ENCODE results near the gene CAPN13.

DNA sequence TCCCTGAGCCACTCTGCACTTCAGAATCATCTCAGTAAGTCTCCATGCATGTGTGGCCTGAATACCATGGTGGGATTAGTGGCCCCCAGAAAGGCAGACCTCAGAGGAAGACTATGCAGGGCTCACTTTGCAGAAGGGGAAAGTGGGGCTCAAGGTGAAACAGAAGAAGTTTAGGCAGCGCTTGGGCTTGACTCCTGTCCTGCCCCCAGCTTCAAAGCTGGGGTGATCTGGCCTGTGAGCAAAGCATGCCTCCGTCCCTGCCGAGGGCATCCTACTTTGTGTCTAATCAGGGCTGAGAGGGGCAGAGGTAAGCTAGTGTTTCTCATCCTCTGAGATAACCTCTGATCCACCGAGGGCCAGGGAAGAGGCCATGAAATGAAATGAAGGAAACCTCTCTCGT is 7.9 kb downstream of the CAPN13 start:
- TF ChIP-seq, protein P1, sequence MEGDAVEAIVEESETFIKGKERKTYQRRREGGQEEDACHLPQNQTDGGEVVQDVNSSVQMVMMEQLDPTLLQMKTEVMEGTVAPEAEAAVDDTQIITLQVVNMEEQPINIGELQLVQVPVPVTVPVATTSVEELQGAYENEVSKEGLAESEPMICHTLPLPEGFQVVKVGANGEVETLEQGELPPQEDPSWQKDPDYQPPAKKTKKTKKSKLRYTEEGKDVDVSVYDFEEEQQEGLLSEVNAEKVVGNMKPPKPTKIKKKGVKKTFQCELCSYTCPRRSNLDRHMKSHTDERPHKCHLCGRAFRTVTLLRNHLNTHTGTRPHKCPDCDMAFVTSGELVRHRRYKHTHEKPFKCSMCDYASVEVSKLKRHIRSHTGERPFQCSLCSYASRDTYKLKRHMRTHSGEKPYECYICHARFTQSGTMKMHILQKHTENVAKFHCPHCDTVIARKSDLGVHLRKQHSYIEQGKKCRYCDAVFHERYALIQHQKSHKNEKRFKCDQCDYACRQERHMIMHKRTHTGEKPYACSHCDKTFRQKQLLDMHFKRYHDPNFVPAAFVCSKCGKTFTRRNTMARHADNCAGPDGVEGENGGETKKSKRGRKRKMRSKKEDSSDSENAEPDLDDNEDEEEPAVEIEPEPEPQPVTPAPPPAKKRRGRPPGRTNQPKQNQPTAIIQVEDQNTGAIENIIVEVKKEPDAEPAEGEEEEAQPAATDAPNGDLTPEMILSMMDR (IDR thresholded peaks at IDR 0.05): no peak
- TF ChIP-seq POLR2A (IDR thresholded peaks at IDR 0.05): no peak

Data from heart left ventricle (tissue), 13 donors.